K562 (cell line): ENCODE measurements around the gene LAMB1. TPM values are rescaled to one million over a fixed set of nuclear protein-coding genes. Genes with fewer than 3 reads are reported as not detected.

Experiments
- HDAC1 ChIP-seq, 2 experiments: fragments of 450-650 bp; IDR thresholded peaks; 2 replicates each; pipeline ENCODE4 v1.6.1; 2016 to 2017; ENCODE audit warnings: inconsistent platforms in 1 of 2, mild to moderate bottlenecking in 1 of 2, moderate library complexity in 1 of 2
- KDM1A ChIP-seq, 2 experiments: fragments of 450-650 bp; IDR thresholded peaks; 2 replicates each; pipeline ENCODE4 v1.6.1; 2016; ENCODE audit warnings: mild to moderate bottlenecking in 2 of 2
- KLF6 ChIP-seq: fragments of 250-450 bp; sonication (Bioruptor Pico); IDR thresholded peaks from 2 replicates; pipeline ENCODE4 v1.4.0; 2020; ENCODE audit warnings: mild to moderate bottlenecking, moderate library complexity, borderline replicate concordance
- L3MBTL2 ChIP-seq: fragments of 450-650 bp; IDR thresholded peaks from 2 replicates; pipeline ENCODE4 v1.6.1; 2016; ENCODE audit warnings: mild to moderate bottlenecking, moderate library complexity
- LARP7 ChIP-seq: fragments of 450-650 bp; IDR thresholded peaks from 2 replicates; pipeline ENCODE4 v1.6.1; 2016
- MAX ChIP-seq: sonication (generic); formaldehyde crosslinking; IDR thresholded peaks from 2 replicates; pipeline ENCODE4 v1.9.0; 2022; ENCODE audit warnings: mild to moderate bottlenecking, missing genetic modification reagents
- MEF2A ChIP-seq: IDR thresholded peaks from 2 replicates; pipeline ENCODE4 v1.6.1; 2011; ENCODE audit warnings: low read depth, mild to moderate bottlenecking, low read length, moderate library complexity; ENCODE audit not compliant: control insufficient read depth
- MXI1 ChIP-seq: IDR thresholded peaks from 2 replicates; pipeline ENCODE4 v1.6.1; 2011; ENCODE audit warnings: low read depth, mild to moderate bottlenecking, improper control_type of control experiment, low read length
- RAD51 ChIP-seq: fragments of 450-650 bp; IDR thresholded peaks from 2 replicates; pipeline ENCODE4 v1.7.1; 2016; ENCODE audit warnings: low read depth, mild to moderate bottlenecking, borderline replicate concordance
- SIN3A ChIP-seq, 2 experiments: fragments of 150-350 bp in 1 of 2; IDR thresholded peaks; 2 replicates each; pipeline ENCODE4 v1.6.1; 2011 to 2016; ENCODE audit warnings: borderline replicate concordance in 2 of 2, low read depth in 2 of 2, low read length in 2 of 2, mild to moderate bottlenecking in 2 of 2, moderate library complexity in 2 of 2; ENCODE audit not compliant: control insufficient read depth in 1 of 2
- SIRT6 ChIP-seq: IDR thresholded peaks from one replicate; pipeline ENCODE4 v1.6.1; 2012; ENCODE audit warnings: low read depth, mild to moderate bottlenecking, control low read depth, inconsistent platforms, low read length, moderate library complexity
- SIX5 ChIP-seq, 2 experiments: IDR thresholded peaks; 2 replicates each; pipeline ENCODE4 v1.6.1; 2011; ENCODE audit warnings: low read length in 2 of 2, borderline replicate concordance in 1 of 2, low read depth in 1 of 2, mild to moderate bottlenecking in 1 of 2, moderate library complexity in 1 of 2; ENCODE audit not compliant: insufficient read depth in 1 of 2
- SMAD2 ChIP-seq: fragments of 150-350 bp; IDR thresholded peaks from 2 replicates; pipeline ENCODE4 v1.6.1; 2014; ENCODE audit warnings: low read depth, mild to moderate bottlenecking, low read length
- SMARCC2 ChIP-seq: fragments of 450-650 bp; IDR thresholded peaks from 2 replicates; pipeline ENCODE4 v1.6.1; 2017; ENCODE audit warnings: antibody characterized with exemption, moderate library complexity, mild to moderate bottlenecking, low read depth
- STAG1 ChIP-seq: sonication (generic); formaldehyde crosslinking; IDR thresholded peaks from 2 replicates; pipeline ENCODE4 v1.5.0; 2020; ENCODE audit warnings: missing genetic modification reagents, borderline replicate concordance
- TBL1XR1 ChIP-seq, 2 experiments: IDR thresholded peaks; 2 replicates each; pipeline ENCODE4 v1.6.1; 2012; ENCODE audit warnings: improper control_type of control experiment in 2 of 2, low read length in 2 of 2, mild to moderate bottlenecking in 1 of 2
- TOE1 ChIP-seq, 2 experiments: fragments of 450-650 bp in 1 of 2; sonication (generic) in 1 of 2; formaldehyde crosslinking in 1 of 2; IDR thresholded peaks; 2 replicates each; pipeline versions ENCODE4 v1.7.1 to v1.8.0; 2016 to 2022; ENCODE audit warnings: borderline replicate concordance in 2 of 2, mild to moderate bottlenecking in 2 of 2, antibody characterized with exemption in 1 of 2, inconsistent platforms in 1 of 2, low read depth in 1 of 2, missing genetic modification reagents in 1 of 2, moderate library complexity in 1 of 2
- TRIM24 ChIP-seq, 2 experiments: fragments of 450-650 bp; IDR thresholded peaks; 2 replicates each; pipeline ENCODE4 v1.6.1; 2016
- XRCC5 ChIP-seq: fragments of 200-400 bp; formaldehyde crosslinking; IDR thresholded peaks from 2 replicates; pipeline ENCODE4 v1.6.1; 2017; ENCODE audit warnings: low read depth, mild to moderate bottlenecking, low read length
- ZBED1 ChIP-seq: IDR thresholded peaks from 2 replicates; pipeline ENCODE4 v1.6.1; 2014
- ZBTB8A ChIP-seq: fragments of 450-650 bp; IDR thresholded peaks from 2 replicates; pipeline ENCODE4 v1.6.1; 2018; ENCODE audit warnings: mild to moderate bottlenecking, moderate library complexity; ENCODE audit not compliant: partially characterized antibody
- ZNF41 ChIP-seq: fragments of 250-450 bp; sonication (Bioruptor Pico); conservative IDR thresholded peaks from 2 replicates; pipeline ENCODE4 v1.4.0; 2020; ENCODE audit warnings: mild to moderate bottlenecking
- ZNF586 ChIP-seq: fragments of 450-650 bp; formaldehyde crosslinking; conservative IDR thresholded peaks from 2 replicates; pipeline ENCODE4 v1.4.0; 2020; ENCODE audit warnings: mild to moderate bottlenecking, moderate library complexity
- polyA plus RNA-seq, 8 experiments: library from polyadenylated mRNA; depleted of rRNA in 4 of 8; stranded (reverse) in 5 of 8; unstranded in 3 of 8; fragments of >200 nt; fragmentation: Nextera tagmentation in 2 of 8; fragmentation: Illumina TruSeq in 1 of 8; extraction: Ambion mirVana in 2 of 8; extraction: Trizol in 1 of 8; gene quantifications; 2 replicates each; pipeline versions ENCODE4 v1.2.1 to v1.2.3, GENCODE V29; 2011 to 2014; ENCODE audit warnings: inconsistent platforms in 1 of 8, missing spikeins in 1 of 8
- total RNA-seq, 7 experiments: library from RNA; depleted of rRNA in 6 of 7; stranded (reverse); fragments of >200 nt in 6 of 7; fragmentation: Illumina TruSeq in 2 of 7; extraction: Trizol in 2 of 7; gene quantifications; 2 replicates each; pipeline versions ENCODE4 v1.2.1 to v1.2.3, GENCODE V29; 2011 to 2021; ENCODE audit warnings: low replicate concordance in 1 of 7
- TF ChIP-seq, protein P1 (sequence below): fragments of 250-450 bp; sonication (Bioruptor Pico); IDR thresholded peaks from 2 replicates; pipeline ENCODE4 v1.4.0; 2020
- TF ChIP-seq, protein P2 (sequence below): fragments of 250-450 bp; sonication (Bioruptor Pico); IDR thresholded peaks from 2 replicates; pipeline ENCODE4 v1.4.0; 2020; ENCODE audit warnings: mild to moderate bottlenecking, moderate library complexity, borderline replicate concordance

The LAMB1 gene
- total and polyA plus RNA-seq, 9 of the 15 experiments (the other 6 are each of a cell fraction or from before 2014, with no cell fraction given) = 6.0 to 17.7 (median 12.3) TPM

DNA sequence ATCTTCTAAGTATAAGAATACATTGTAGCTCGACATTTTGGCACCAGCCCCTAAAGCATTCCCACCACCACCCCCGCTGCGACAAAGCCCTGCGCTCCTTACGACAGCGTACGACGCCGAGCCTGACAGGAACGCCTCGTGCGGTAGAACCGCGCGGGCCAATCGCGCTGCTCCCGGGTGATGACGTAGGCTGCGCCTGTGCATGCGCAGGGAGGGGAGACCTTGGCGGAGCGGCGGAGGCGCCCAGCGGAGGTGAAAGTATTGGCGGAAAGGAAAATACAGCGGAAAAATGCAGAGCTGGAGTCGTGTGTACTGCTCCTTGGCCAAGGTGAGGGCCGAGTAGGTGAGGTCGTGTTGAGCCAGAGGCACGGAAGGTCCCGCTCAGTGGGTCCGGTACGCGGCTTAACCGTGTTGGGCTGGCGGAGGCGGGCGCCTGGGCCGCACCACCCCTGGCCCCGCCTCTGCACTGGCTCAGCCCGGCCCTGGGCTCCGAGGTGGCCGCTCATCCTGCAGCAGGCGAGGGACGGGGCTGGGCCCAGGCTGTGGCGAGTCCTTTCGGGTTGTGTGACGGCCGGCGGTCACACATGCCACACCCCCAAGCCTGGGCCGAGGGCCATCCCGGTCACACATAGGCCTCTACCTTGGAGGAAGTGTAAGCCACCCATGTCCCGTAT is 111.9 kb downstream of the LAMB1 start, which contains the start of gene DLD (continued):
- TF ChIP-seq TOE1 (IDR thresholded peaks at IDR 0.05; ENCODE audit: borderline replicate concordance) (peak; percentile 71; the same call in 1 of the 2 replicates), TOE1 (CRISPR knock-in tag; IDR thresholded peaks at IDR 0.05; ENCODE audit: borderline replicate concordance, low read depth) (peak; percentile 87; the same call in 1 of the 2 replicates), LARP7 (peak; percentile 36; the same call in 1 of the 2 replicates), MEF2A (no peak), TRIM24 (IDR thresholded peaks at IDR 0.05) (peak in 1 of 2 experiments; percentile 2; a peak in 1 of 4 replicates), MXI1 (peak; percentile 54; the same call in 1 of the 2 replicates), ZNF586 (CRISPR knock-in tag) (no peak), RAD51 (peak; percentile 1; the same call in 1 of the 2 replicates), TBL1XR1 (IDR thresholded peaks at IDR 0.05; ENCODE audit: low read length in 2 of 2) (peak in 1 of 2 experiments; percentile 54; a peak in 1 of 4 replicates), ZBTB8A (no peak), SMARCC2 (no peak), L3MBTL2 (peak; percentile 99), KDM1A (IDR thresholded peaks at IDR 0.05) (no peak), SMAD2 (no peak), MAX (CRISPR knock-in tag) (peak; percentile 92), KLF6 (no peak; the same call in 1 of the 2 replicates), HDAC1 (IDR thresholded peaks at IDR 0.05) (peak in 1 of 2 experiments; percentile 94; a peak in 2 of 4 replicates), SIRT6 (no peak), STAG1 (CRISPR knock-in tag) (no peak), ZNF41 (CRISPR knock-in tag) (no peak), SIN3A (IDR thresholded peaks at IDR 0.05; ENCODE audit: borderline replicate concordance in 2 of 2, control insufficient read depth in 1 of 2, low read depth in 2 of 2, low read length in 2 of 2) (peak; percentile 69 to 81; a peak in 2 of 4 replicates), SIX5 (IDR thresholded peaks at IDR 0.05; ENCODE audit: borderline replicate concordance in 1 of 2, insufficient read depth in 1 of 2, low read depth in 1 of 2, low read length in 2 of 2) (no peak), XRCC5 (0 out of 2 replicates have a peak, but pooled peaks have one; percentile 58), ZBED1 (peak; percentile 66; the same call in 1 of the 2 replicates)
- TF ChIP-seq, protein P1, sequence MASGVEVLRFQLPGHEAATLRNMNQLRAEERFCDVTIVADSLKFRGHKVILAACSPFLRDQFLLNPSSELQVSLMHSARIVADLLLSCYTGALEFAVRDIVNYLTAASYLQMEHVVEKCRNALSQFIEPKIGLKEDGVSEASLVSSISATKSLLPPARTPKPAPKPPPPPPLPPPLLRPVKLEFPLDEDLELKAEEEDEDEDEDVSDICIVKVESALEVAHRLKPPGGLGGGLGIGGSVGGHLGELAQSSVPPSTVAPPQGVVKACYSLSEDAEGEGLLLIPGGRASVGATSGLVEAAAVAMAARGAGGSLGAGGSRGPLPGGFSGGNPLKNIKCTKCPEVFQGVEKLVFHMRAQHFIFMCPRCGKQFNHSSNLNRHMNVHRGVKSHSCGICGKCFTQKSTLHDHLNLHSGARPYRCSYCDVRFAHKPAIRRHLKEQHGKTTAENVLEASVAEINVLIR = peak; percentile 91
- TF ChIP-seq, protein P2, sequence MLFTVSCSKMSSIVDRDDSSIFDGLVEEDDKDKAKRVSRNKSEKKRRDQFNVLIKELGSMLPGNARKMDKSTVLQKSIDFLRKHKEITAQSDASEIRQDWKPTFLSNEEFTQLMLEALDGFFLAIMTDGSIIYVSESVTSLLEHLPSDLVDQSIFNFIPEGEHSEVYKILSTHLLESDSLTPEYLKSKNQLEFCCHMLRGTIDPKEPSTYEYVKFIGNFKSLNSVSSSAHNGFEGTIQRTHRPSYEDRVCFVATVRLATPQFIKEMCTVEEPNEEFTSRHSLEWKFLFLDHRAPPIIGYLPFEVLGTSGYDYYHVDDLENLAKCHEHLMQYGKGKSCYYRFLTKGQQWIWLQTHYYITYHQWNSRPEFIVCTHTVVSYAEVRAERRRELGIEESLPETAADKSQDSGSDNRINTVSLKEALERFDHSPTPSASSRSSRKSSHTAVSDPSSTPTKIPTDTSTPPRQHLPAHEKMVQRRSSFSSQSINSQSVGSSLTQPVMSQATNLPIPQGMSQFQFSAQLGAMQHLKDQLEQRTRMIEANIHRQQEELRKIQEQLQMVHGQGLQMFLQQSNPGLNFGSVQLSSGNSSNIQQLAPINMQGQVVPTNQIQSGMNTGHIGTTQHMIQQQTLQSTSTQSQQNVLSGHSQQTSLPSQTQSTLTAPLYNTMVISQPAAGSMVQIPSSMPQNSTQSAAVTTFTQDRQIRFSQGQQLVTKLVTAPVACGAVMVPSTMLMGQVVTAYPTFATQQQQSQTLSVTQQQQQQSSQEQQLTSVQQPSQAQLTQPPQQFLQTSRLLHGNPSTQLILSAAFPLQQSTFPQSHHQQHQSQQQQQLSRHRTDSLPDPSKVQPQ (CRISPR knock-in tag) = no peak
